Measurements from ENCODE around the gene PTPN4. TPM values are rescaled to one million over a fixed set of nuclear protein-coding genes. Genes with fewer than 3 reads are reported as not detected.

The PTPN4 gene
- total and polyA plus RNA-seq, 7 donors, result 2.1 to 35.4 (median 17.3) TPM

GRCh38 chr2:119713819-119714490 is 45.8 kb upstream of the PTPN4 start:
- no peaks in the 10 kb centered on the region for H3K36me3 ChIP-seq (ENCODE audit: insufficient read depth in 1 of 2, low read depth in 1 of 2)
- no peak for ATAC-seq
- TF ChIP-seq, protein P1, sequence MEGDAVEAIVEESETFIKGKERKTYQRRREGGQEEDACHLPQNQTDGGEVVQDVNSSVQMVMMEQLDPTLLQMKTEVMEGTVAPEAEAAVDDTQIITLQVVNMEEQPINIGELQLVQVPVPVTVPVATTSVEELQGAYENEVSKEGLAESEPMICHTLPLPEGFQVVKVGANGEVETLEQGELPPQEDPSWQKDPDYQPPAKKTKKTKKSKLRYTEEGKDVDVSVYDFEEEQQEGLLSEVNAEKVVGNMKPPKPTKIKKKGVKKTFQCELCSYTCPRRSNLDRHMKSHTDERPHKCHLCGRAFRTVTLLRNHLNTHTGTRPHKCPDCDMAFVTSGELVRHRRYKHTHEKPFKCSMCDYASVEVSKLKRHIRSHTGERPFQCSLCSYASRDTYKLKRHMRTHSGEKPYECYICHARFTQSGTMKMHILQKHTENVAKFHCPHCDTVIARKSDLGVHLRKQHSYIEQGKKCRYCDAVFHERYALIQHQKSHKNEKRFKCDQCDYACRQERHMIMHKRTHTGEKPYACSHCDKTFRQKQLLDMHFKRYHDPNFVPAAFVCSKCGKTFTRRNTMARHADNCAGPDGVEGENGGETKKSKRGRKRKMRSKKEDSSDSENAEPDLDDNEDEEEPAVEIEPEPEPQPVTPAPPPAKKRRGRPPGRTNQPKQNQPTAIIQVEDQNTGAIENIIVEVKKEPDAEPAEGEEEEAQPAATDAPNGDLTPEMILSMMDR (IDR thresholded peaks at IDR 0.05), result no peak
- peaks cover 21% of the 10 kb centered on the region for H3K4me1 ChIP-seq
- no peaks in the 10 kb centered on the region for H3K27me3 ChIP-seq (ENCODE audit: insufficient read depth in 3 of 3, low read length in 2 of 3)
- no peak overlapping the region for H3K4me3 ChIP-seq
- intact Hi-C loops (cut with DNase I), result no loop called here
- no peak for DNase-seq
- no peaks in the 10 kb centered on the region for H3K9me3 ChIP-seq
- 47 to 67% (median 56%) methylated on average over 7 of the region's 7 CpGs for WGBS, 3 donors
- no peak overlapping the region for H3K27ac ChIP-seq

DNA sequence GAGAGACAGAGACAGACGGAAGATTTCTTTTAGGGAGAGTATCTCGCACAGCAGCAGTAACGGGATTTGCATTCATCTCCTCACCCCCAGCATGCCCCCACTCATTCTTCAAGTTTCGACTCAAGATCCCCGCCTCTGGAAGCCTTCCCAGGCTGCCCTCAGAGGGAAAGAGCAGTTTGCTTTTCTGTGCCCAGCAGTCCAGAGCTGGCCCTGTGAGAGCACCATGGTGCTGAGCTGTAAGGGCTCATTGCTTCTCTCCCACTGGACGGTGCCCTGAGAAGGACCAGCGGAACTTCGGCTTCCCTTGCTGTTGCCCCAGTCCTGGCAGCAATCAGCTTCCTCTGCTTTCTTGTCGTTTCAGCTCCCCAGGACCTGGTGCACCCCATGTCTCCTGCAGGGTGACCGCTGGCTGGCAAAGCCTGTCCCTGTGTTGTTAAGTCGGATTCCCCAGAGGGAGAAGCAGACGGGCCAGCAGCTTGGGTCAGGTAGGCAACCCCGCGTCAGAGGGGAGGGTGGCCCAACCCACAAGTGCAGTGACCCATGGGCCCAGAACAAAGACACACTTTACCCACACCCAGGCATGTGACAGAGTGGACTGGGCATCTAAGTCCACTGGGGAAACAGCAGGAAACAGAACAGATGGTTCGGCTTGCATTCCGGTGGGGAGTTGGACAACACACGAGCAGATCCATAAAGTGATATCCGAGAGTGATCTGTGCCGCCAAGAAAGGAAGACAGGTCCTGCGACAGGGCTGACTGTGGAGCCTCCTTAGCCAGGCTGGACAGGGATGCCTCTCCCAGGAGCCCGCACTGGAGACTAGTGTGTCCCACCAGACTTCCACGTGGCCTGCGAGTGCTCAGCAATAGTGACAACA is 44.1 kb upstream of the PTPN4 start:
- ATAC-seq, result peak; percentile 57 to 68 (median 65)

GRCh38 chr2:119716284-119716672 is 43.4 kb upstream of the PTPN4 start:
- Histone ChIP-seq H3K36me3 (ENCODE audit: insufficient read depth in 1 of 2, low read depth in 1 of 2) (no peaks in the 10 kb centered on the region), H3K27ac (no peak overlapping the region), H3K27me3 (ENCODE audit: insufficient read depth in 3 of 3, low read length in 2 of 3) (no peaks in the 10 kb centered on the region), H3K4me3 (peak overlapping the region; percentile 27), H3K9me3 (no peaks in the 10 kb centered on the region), H3K4me1 (peaks cover 25% of the 10 kb centered on the region)
- WGBS, 3 donors, result 57 to 85% (median 69%) methylated on average over 6 of the region's 6 CpGs
- TF ChIP-seq, protein P1 (IDR thresholded peaks at IDR 0.05), result no peak
- DNase-seq, result no peak
- intact Hi-C loops (cut with DNase I), result no loop called here
- ATAC-seq, result no peak

More for the DNA sequence above, 44.1 kb upstream of the PTPN4 start:
- Histone ChIP-seq H3K36me3 (ENCODE audit: insufficient read depth in 1 of 2, low read depth in 1 of 2) (no peaks in the 10 kb centered on the region), H3K4me1 (peaks cover 21% of the 10 kb centered on the region), H3K27me3 (ENCODE audit: insufficient read depth in 3 of 3, low read length in 2 of 3) (no peaks in the 10 kb centered on the region), H3K4me3 (peak overlapping the region; percentile 27), H3K27ac (no peak overlapping the region), H3K9me3 (no peaks in the 10 kb centered on the region)
- DNase-seq, result no peak
- 43 to 70% (median 44%) methylated on average over 23 of the region's 23 CpGs for WGBS, 3 donors
- TF ChIP-seq, protein P1 (IDR thresholded peaks at IDR 0.05), result no peak
- intact Hi-C loops (cut with DNase I), result no loop called here

DNA sequence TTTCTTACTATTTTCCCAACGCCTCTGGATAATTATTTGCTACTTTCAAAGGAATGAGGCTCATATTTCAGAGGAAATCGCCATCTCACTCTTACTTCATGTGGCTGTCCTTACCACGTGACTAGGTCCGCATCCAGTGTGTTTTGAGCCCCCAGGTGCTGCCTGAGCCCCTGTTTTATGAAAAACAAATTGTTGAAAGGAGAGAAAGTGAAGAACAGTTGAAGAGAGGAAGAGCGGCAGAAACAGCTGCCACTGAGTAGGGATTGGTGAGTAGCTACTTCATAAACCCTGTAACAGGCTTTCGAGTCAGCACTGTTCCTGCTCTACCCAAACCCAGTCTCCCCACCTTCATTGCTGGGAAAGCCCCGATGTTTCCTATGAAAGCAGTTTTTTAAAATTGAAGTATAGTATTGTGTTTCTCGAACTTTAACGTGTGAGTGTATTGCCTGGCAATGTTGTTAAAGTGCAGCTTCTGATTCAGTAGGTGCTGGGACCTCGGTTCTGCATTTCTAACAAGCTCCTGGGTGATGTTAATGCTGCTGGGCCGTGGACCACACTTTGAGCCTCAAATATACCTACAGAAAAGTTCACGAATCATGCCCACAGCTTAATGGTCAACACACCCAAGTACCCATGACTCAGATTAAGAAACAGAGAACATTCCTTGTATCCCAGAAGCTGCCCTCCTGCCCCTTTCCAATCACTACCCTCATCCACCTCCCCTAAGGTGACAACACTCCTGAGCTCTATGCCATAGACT is 41.0 kb upstream of the PTPN4 start:
- Histone ChIP-seq H3K9me3 (no peaks in the 10 kb centered on the region), H3K36me3 (ENCODE audit: insufficient read depth in 1 of 2, low read depth in 1 of 2) (no peaks in the 10 kb centered on the region), H3K4me3 (no peak overlapping the region), H3K27ac (peak overlapping the region; percentile 36), H3K27me3 (ENCODE audit: insufficient read depth in 3 of 3, low read length in 2 of 3) (no peaks in the 10 kb centered on the region), H3K4me1 (peaks cover 39% of the 10 kb centered on the region)
- WGBS, 3 donors, result 66 to 84% (median 71%) methylated on average over 12 of the region's 12 CpGs
- TF ChIP-seq, protein P1 (IDR thresholded peaks at IDR 0.05), result no peak
- no peak for ATAC-seq
- no peak for DNase-seq
- intact Hi-C loops (cut with DNase I), result no loop called here
